ENCODE results near the gene SPEG. TPM values are rescaled to one million over a fixed set of nuclear protein-coding genes. Genes with fewer than 3 reads are reported as not detected.

The SPEG gene
- total RNA-seq, 1 donor from 2014 or later: 390 TPM

GRCh38 chr2:219540784-219541504 is 106.3 kb downstream of the SPEG start:
- Histone ChIP-seq H3K27me3 (no peaks in the 10 kb centered on the region), H3K36me3 (peaks cover 26 to 36% of the 10 kb centered on the region in 2 donors), H3K9me3 (no peaks in the 10 kb centered on the region), H3K4me1 (peaks cover 8 to 24% of the 10 kb centered on the region in 2 donors), H3K4me3 (no peak overlapping the region), H3K27ac (no peak overlapping the region)
- no peak for TF ChIP-seq CTCF (IDR thresholded peaks at IDR 0.05)
- intact Hi-C loops (cut with DNase I): loop anchor here (10.0 kb wide), 1 partner anchor 266 kb away; the partner anchor contains the start of gene DNAJB2
- no peak for DNase-seq (ENCODE audit: low spot score in 2 of 2)

DNA sequence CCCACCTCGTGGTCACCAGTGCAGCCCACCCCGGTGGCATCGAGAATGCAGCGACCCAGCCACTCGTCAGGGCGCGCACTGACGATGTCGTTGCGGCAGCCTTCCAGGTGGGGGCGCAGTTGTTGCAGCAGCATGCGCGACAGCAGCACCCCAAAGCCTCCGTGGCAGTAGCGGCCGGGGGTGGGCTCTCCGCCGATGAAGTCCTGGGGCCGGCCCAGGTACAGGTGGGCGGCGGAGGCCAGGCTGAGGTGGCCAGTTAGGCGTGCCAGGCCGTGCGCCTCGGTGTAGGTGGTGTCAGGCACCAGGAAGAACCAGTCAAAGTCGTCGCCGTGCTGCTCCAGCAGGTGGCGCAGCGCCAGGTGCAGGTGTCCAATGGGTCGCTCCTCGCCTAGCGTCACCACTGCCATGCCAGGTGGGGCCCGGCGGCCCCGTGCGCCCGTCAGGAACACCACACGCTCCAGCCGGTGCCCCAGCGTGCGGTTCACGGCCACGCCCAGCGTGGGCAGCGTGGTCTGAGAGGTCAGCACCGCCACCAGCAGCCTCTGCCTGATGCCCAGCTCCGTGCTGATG is 107.1 kb downstream of the SPEG start:
- TF ChIP-seq CTCF (IDR thresholded peaks at IDR 0.05): peak; percentile 86 to 88 (median 87)
- H3K4me3 ChIP-seq: peak overlapping the region; percentile 31 to 43
- H3K27me3 ChIP-seq: no peaks in the 10 kb centered on the region
- intact Hi-C loops (cut with DNase I): loop anchor here (1.0 to 10.0 kb wide), 3 partner anchors 40 to 267 kb away; partner anchors contain the start of genes DNAJB2 and STK11IP
- H3K9me3 ChIP-seq: no peaks in the 10 kb centered on the region
- H3K4me1 ChIP-seq: peaks cover 8 to 24% of the 10 kb centered on the region in 2 donors
- H3K27ac ChIP-seq: no peak overlapping the region
- peaks cover 26 to 36% of the 10 kb centered on the region in 2 donors for H3K36me3 ChIP-seq
- DNase-seq (ENCODE audit: low spot score in 2 of 2): peak in 1 of 2 donors; percentile 87

DNA sequence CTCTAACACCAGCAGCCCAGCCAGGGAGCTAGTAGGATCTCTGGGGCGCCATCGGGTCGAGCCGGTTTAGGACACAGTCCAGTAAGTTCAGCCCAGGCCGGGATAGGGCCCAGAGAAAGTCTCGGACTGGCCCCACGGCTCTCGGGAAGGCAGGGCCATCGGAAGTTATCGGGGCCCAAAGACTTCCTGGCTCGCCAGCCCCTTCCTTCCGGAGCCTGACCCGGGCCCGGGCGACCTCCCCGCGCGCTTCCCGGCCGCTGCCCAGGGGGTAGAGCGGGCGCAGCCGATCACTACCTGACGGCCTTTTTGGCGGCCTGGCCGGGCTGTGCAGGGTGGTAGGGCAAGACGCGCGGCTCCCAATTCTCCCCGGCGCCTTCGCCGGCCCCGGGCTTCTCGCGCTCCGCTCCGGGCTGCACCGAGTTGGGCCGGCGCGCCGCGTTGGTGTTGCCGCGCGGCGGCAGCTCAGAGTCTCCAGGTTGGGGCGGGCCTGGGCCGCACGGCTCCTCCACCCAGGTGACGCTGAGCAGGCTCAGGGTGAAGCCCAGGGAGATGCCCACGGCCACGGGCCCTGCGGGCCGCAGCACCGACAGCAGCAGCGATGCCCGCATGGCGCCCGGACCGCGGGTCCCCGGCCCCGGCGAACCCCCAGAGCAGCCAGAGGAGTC is 108.4 kb downstream of the SPEG start:
- Histone ChIP-seq H3K9me3 (no peaks in the 10 kb centered on the region), H3K27ac (peak overlapping the region; percentile 92 to 95), H3K4me1 (peaks cover 8 to 24% of the 10 kb centered on the region in 2 donors), H3K27me3 (no peaks in the 10 kb centered on the region), H3K36me3 (peaks cover 26 to 36% of the 10 kb centered on the region in 2 donors), H3K4me3 (peak overlapping the region; percentile 87 to 90)
- intact Hi-C loops (cut with DNase I): loop anchor here (1.0 to 10.0 kb wide), 8 partner anchors 42 to 268 kb away; partner anchors contain the start of genes DNAJB2, GMPPA and STK11IP
- DNase-seq (ENCODE audit: low spot score in 2 of 2): no peak
- peak in 2 of 3 experiments; percentile 9 to 21 for TF ChIP-seq CTCF (IDR thresholded peaks at IDR 0.05)

- Histone ChIP-seq H3K27me3 (no peaks in the 10 kb centered on the region), H3K4me1 (peaks cover 8 to 24% of the 10 kb centered on the region in 2 donors), H3K4me3 (peak within 1 kb of the TSS; percentile 87 to 90), H3K36me3 (peaks cover 26 to 29% of the 10 kb centered on the region in 2 donors), H3K9me3 (no peaks in the 10 kb centered on the region), H3K27ac (peak within 1 kb of the TSS; percentile 92 to 95)
- intact Hi-C loops (cut with DNase I): loop anchor here (1.0 to 10.0 kb wide), 8 partner anchors 9 to 269 kb away; partner anchors contain the start of genes DNAJB2, GMPPA and STK11IP
- DNase-seq (ENCODE audit: low spot score in 2 of 2): peak; percentile 96 to 99
- no peak for TF ChIP-seq CTCF (IDR thresholded peaks at IDR 0.05)
Observed at GRCh38 chr2:219543596-219544358, 109.1 kb downstream of the SPEG start, which contains the start of the genes CHPF and TMEM198. CHPF (minus strand) TSS chr2:219543809; CDS start chr2:219543538, 271 bp downstream. TMEM198 (plus strand) TSS chr2:219544028; CDS start chr2:219544728, 700 bp downstream.

DNA sequence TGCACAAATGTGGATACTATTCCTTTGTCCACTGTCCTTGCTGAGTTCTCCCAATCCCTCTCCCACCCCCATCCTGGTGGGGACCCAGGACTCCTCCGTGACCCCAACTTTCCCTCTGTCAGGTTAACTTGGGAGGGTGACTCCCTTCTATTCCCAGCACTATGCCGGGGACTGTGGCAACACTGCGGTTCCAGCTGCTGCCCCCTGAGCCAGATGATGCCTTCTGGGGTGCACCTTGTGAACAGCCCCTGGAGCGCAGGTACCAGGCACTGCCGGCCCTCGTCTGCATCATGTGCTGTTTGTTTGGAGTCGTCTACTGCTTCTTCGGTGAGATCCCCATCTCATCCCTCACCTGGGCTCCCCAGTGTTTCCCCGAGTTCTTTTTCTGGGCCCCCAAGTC is 109.9 kb downstream of the SPEG start:
- Histone ChIP-seq H3K9me3 (no peaks in the 10 kb centered on the region), H3K27me3 (no peaks in the 10 kb centered on the region), H3K36me3 (peaks cover 19 to 21% of the 10 kb centered on the region in 2 donors), H3K27ac (peak overlapping the region; percentile 92 to 95), H3K4me1 (peaks cover 8 to 24% of the 10 kb centered on the region in 2 donors), H3K4me3 (peak overlapping the region; percentile 87 to 90)
- TF ChIP-seq CTCF (IDR thresholded peaks at IDR 0.05): no peak
- DNase-seq (ENCODE audit: low spot score in 2 of 2): no peak
- intact Hi-C loops (cut with DNase I): loop anchor here (1.0 to 10.0 kb wide), 2 partner anchors 8 to 270 kb away; partner anchors contain the start of gene DNAJB2
